Esophagus squamous epithelium (tissue), 4 donors: ENCODE data around the gene MADD.

Experiments
- CTCF ChIP-seq, 6 experiments: fragments of 450-650 bp in 4 of 6; fragments of 200-600 bp in 2 of 6; sonication (generic) in 2 of 6; IDR thresholded peaks; one replicate each; pipeline ENCODE4 v1.5.1; 2016 to 2019; ENCODE audit warnings: antibody characterized with exemption in 6 of 6, mild to moderate bottlenecking in 4 of 6, moderate library complexity in 4 of 6
- POLR2A ChIP-seq, 4 donors: fragments of 450-650 bp; IDR thresholded peaks; one replicate each; pipeline ENCODE4 v1.6.1; 2017; ENCODE audit warnings: antibody characterized with exemption in 4 of 4, mild to moderate bottlenecking in 4 of 4, moderate library complexity in 3 of 4

GRCh38 chr11:47248304-47248663 lies 21.6 kb upstream of the MADD start:
- TF ChIP-seq CTCF (IDR thresholded peaks at IDR 0.05), result no peak
- TF ChIP-seq POLR2A (IDR thresholded peaks at IDR 0.05), result no peak
